A204.1 (cell line): ENCODE data around the gene MCAM.
A peak's percentile ranks its signal among the peaks of the same experiment; 100 is the strongest.

ENCODE experiments used
- FAIRE-seq: peaks from 2 replicates; lab custom pipeline; 2012; peaks lifted over from hg19 to GRCh38; lab: Jason Lieb, UNC

The MCAM gene

GRCh38 chr11:119307219-119307618 is 9.7 kb downstream of the MCAM start:
- FAIRE-seq: no peak

GRCh38 chr11:119306373-119306890 is 10.5 kb downstream of the MCAM start:
- no peak for FAIRE-seq

GRCh38 chr11:119305556-119306372 is 11.2 kb downstream of the MCAM start:
- FAIRE-seq: no peak

- FAIRE-seq: no peak
These were observed 13.7 kb downstream of the MCAM start for GRCh38 chr11:119303227-119303718.

GRCh38 chr11:119300198-119300964 is 16.5 kb downstream of the MCAM start:
- no peak for FAIRE-seq

GRCh38 chr11:119299416-119299815 is 17.5 kb downstream of the MCAM start:
- FAIRE-seq: no peak

- FAIRE-seq: no peak
These were observed 18.2 kb downstream of the MCAM start for GRCh38 chr11:119298726-119299125.

- FAIRE-seq: no peak
These were observed 19.0 kb downstream of the MCAM start for GRCh38 chr11:119297938-119298337.

GRCh38 chr11:119295178-119295577 is 21.8 kb downstream of the MCAM start:
- FAIRE-seq: no peak

GRCh38 chr11:119293461-119293860 is 23.5 kb downstream of the MCAM start:
- FAIRE-seq: no peak

- no peak for FAIRE-seq
These were observed 25.9 kb downstream of the MCAM start for GRCh38 chr11:119290894-119291497.

GRCh38 chr11:119288219-119288618 is 28.7 kb downstream of the MCAM start:
- no peak for FAIRE-seq

GRCh38 chr11:119285431-119285830 is 31.5 kb downstream of the MCAM start:
- no peak for FAIRE-seq

- peak; percentile 93 for FAIRE-seq
These were observed 32.4 kb downstream of the MCAM start for GRCh38 chr11:119284344-119285157.

GRCh38 chr11:119282495-119282894 is 34.4 kb downstream of the MCAM start:
- no peak for FAIRE-seq

GRCh38 chr11:119277660-119278059 is 39.3 kb downstream of the MCAM start:
- no peak for FAIRE-seq

GRCh38 chr11:119273721-119274120 is 43.2 kb downstream of the MCAM start:
- FAIRE-seq: no peak

GRCh38 chr11:119267645-119268044 is 49.3 kb downstream of the MCAM start:
- no peak for FAIRE-seq

GRCh38 chr11:119266517-119267255 is 50.2 kb downstream of the MCAM start:
- FAIRE-seq: no peak

GRCh38 chr11:119266063-119266462 is 50.9 kb downstream of the MCAM start:
- no peak for FAIRE-seq

- no peak for FAIRE-seq
These were observed 53.5 kb downstream of the MCAM start for GRCh38 chr11:119263352-119263940.
